GM13976 (cell line): ENCODE results near the gene TTYH3.

Experiments used
- DNase-seq: peaks from one replicate; pipeline ENCODE4 v3.0.0; 2012; ENCODE audit warnings: low spot score
- CTCF ChIP-seq: IDR thresholded peaks from 2 replicates; pipeline ENCODE4 v1.5.1; 2012; ENCODE audit warnings: borderline replicate concordance, mild to moderate bottlenecking; ENCODE audit not compliant: insufficient read depth; ENCODE audit errors: extremely low read depth, missing control alignments, control extremely low read depth
- in situ Hi-C: fragments of 300-500 bp; cut with MboI; formaldehyde crosslinking; loops from one replicate; pipeline ENCODE4 v1.12.0; 2022; ENCODE audit warnings: low sequenced_read_pairs, mixed read lengths, inconsistent platforms; ENCODE audit not compliant: unreplicated experiment

The TTYH3 gene

DNA sequence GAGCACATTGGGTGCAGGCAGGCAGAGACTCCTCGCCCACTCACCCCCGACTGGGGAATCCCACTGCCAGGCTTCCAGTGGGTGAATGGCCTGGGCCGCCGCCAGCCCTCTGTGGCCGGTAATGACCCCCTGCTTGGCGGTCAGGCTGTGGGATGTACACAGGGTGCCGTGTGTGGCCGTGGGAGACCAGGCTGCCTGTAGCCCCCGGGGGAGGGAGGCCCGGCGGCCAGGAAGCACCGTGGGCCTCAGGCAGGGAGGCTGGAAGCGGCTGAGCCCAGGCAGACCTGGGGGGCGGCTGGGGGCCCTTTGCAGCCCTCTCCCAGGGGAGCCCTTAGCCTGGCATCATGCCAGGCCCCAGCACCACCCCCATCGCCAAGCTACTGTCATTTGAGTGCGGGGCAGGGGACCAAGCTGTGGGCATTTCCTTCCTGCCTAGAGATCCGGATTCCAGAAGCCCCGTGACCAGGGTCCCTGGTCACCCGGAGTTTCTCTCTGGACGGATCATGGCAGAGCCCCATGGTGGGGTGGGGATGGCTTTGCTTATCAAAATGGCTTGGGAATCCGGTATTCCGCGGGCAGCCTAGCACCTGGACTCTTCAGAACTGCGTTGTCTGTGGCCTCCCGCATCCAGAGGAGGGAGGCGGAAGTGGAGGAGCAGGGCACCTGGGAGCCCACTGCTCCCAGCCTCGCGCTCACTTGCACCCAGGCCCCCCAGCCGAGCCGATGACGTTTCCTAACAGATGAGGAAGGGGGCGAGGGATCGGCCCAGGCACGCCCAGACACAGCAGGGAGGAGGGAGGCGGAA, 1.1 kb downstream of the TTYH3 start:
- TF ChIP-seq CTCF = no peak
- DNase-seq = peak; percentile 66
- in situ Hi-C loops = no loop called here

GRCh38 chr7:2633538-2634266, 1.9 kb downstream of the TTYH3 start:
- in situ Hi-C loops = no loop called here
- DNase-seq = no peak
- TF ChIP-seq CTCF = no peak

GRCh38 chr7:2634267-2635145, 2.7 kb downstream of the TTYH3 start:
- DNase-seq = no peak
- no peak for TF ChIP-seq CTCF
- in situ Hi-C loops = no loop called here

- DNase-seq = no peak
- TF ChIP-seq CTCF = no peak
- in situ Hi-C loops = no loop called here
These were observed 3.4 kb downstream of the TTYH3 start for GRCh38 chr7:2635148-2635668.

DNA sequence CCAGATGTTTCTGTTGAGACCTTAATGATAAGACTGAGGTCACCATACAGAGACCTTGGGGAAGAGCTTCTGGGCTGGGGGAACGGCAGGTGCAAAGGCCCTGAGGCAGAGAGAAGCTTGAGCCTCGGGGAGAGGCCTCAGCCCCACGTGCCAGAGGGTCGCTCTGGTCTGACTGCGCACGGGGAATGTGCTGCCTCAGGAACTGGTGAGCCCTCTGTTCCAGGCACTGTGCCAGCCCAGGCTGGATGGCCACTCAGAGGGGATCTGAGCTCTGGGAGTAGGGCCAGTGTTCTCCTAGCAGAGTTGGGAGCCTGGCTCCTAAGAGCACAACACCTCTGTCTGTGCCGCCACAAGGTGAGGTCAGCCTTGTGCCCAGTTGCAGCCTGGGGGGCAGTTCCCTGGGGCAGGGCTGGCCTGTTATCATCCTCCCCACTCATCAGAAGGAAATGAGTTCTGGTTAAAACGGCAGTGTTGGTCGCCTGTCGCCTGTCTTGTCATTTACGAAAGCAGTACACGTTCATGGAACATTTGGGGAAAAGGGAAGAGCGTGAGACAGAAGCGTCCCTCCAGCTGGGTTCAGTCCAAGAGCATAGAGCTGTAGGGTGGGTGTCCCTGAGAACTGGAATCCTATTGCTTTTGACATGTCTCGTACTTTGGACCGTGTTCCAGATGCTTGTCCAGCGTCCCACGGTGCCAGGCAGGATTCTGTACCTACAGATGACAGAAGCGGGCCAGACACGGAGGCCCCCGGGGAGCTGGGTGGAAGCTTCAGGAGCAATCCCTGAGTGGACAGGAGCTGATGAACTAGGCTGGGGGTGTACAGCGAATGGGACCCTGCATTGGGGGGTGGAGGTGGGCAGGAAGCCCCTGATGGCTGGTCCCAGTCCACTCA, 4.3 kb downstream of the TTYH3 start:
- TF ChIP-seq CTCF = no peak
- no peak for DNase-seq
- in situ Hi-C loops = no loop called here
